ENCODE measurements around the gene PLCD3.

PLCD3 gene

GRCh38 chr17:45132320-45132571, at the start of gene PLCD3:
Gene PLCD3 (minus strand): TSS chr17:45132515. CDS start chr17:45132410, 105 bp downstream.
- no peak for DNase-seq (ENCODE audit: low read depth in 2 of 2)

GRCh38 chr17:45177563-45177962, 45.2 kb upstream of the PLCD3 start:
- DNase-seq (ENCODE audit: low read depth in 2 of 2): no peak

GRCh38 chr17:45175759-45176115, 43.4 kb upstream of the PLCD3 start:
- DNase-seq (ENCODE audit: low read depth in 2 of 2): no peak

DNA sequence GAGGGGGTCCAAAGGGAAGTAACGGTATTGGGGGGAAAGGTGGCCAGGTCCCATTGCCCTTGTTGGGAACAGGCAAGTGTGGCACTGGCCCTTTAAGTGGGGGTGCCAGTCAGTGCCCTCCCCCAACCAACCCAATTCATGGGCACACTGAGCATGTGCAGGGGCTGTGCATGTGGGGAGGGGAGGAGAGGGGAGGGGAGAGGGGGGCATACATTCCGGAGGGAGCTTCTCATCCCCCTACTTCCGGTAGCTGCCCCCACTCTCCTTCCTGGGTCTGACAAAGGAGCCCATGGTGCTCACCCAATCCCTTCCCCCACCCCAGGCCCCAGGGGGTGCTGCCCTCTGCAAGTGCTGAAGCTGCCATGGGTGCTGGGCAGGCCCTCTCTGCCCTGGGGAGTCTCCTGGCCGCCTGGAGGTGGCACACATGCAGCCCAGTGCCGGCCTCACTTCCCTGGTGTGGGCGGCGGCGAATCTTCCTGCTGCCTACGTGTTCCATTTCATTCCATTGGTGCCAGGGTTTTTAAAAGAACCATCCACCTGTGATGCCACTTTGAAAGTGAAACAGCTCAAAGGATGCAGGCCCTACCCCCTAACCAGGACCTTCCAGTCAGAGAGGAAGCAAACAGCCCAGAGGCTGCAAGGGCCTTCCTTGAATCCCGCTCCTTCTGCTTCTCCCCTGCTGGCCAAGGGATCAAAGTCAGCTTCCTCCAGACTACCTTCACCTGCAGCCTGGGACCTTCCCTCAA, 40.4 kb upstream of the PLCD3 start:
- peak in 1 of 2 experiments; percentile 53 for DNase-seq (ENCODE audit: low read depth in 2 of 2)

DNA sequence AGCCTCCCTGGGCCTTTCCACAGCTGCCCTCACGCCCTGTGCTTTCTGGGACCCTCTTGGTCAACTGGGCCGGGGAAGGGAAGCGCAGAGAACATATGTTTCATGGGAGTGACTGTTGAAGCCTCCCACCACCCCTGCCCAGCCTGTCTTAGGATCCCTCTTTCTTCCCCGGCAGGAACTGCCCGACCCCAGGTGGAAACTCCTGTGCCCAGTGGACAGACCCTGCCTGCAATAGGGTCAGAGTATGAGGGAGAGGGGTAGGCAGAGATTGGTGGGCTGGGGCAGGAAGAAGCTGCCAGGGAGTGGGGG, 39.9 kb upstream of the PLCD3 start:
- no peak for DNase-seq (ENCODE audit: low read depth in 2 of 2)

- DNase-seq (ENCODE audit: low read depth in 2 of 2): no peak
Measured at GRCh38 chr17:45171338-45172231, 39.3 kb upstream of the PLCD3 start.

GRCh38 chr17:45170931-45171337, 38.6 kb upstream of the PLCD3 start:
- no peak for DNase-seq (ENCODE audit: low read depth in 2 of 2)

DNA sequence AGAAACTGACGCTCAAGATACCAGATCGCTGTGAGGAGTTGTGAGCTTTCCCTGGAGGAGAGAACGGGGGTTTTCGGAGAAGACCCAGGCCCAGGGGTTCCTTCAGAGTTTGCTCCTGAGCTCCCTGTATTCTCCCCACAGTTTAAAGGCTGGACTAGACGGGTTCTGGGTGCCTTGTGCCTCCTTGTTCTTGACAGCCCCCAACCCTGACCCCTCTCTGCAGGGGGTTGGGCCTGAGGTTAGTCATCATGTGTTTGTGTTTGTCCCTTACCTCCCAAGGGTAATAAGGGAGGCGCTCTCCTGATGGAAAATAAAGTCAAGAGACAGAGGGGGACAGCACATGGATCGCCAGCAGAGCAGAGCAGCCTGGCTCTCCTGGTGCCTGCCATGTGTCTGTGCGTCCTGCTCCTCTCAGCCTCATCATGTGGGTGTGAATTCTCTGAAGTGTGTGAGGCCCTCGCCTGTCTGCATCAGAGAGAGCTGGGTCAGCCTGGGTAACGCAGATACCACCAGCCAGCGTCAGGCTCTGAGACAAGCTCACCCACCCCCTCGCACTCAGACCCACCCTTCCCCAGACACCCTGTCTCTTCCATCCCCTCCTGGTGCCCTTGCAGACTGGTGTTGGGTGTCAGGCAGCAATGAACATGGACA, 38.1 kb upstream of the PLCD3 start:
- no peak for DNase-seq (ENCODE audit: low read depth in 2 of 2)

- no peak for DNase-seq (ENCODE audit: low read depth in 2 of 2)
Measured at GRCh38 chr17:45168991-45169752, 36.9 kb upstream of the PLCD3 start.

DNA sequence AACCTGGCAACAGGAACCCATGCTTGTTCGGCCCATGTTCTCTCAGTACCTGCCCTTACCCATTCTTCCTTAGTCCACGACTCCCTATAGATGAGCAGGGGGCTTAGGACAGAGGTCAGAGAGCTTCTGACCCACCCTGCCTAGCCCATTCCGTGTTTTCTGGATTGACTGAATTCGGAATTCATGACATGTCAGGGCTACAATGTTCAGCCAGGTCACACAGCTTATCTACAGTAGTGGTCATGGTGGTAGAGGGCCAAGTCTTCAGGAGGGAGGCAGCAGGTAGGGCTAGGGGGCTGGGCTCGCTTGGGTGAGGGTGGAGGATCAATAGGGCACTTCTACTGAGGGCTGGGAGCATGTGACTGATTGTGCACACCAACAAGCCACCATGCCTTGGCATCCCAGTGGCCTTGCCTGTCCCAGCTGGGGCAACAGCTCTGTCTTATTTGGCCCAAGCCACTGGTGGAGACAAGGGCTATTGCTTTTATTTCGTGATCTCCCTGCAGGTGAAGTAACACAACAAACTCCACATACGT, 32.5 kb upstream of the PLCD3 start:
- DNase-seq (ENCODE audit: low read depth in 2 of 2): no peak

- no peak for DNase-seq (ENCODE audit: low read depth in 2 of 2)
Measured at GRCh38 chr17:45162025-45162687, 29.8 kb upstream of the PLCD3 start.

DNA sequence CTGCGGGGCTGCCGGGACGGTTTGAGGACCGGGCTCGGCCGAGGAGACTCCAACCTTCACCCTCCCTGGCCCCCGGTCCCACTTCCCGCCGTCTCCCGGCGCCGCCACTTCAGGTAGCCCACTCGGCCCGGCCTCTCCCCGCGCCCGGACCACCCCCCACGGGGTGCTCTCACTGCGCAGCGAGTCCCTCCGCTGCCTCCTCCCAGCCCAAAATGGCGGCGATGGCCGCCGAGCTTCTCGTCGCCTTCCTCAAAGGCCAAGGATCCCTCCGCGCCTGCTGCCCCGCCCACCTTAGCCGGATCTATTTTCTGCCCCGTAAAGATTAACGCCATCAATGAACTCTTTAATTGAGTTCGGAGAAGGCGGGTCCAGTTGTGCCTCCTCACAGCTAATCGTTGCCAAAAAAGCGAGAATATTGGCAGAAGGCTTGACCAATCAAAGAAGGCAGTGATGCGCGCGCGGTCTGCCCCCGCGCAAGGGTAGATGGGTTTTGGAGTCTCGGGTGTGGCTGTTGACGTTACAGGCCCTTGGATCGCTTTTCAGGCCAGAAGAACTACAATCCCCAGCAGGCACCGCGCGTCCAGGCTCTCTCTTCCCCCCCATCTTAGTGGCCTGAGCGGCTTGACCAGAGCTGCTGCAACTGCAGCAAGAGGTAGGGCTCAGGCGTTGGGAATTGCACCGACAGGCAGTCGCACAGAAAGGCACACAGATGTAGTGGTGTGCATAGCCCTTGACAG, 29.1 kb upstream of the PLCD3 start, which contains the start of gene HEXIM2:
Gene HEXIM2 (plus strand): TSS at position 588 of the 737 bp plus-strand sequence. CDS start 919 bp downstream, outside the sequence.
- DNase-seq (ENCODE audit: low read depth in 2 of 2): peak; percentile 100

- no peak for DNase-seq (ENCODE audit: low read depth in 2 of 2)
Measured at GRCh38 chr17:45160447-45161287, 28.4 kb upstream of the PLCD3 start.

DNA sequence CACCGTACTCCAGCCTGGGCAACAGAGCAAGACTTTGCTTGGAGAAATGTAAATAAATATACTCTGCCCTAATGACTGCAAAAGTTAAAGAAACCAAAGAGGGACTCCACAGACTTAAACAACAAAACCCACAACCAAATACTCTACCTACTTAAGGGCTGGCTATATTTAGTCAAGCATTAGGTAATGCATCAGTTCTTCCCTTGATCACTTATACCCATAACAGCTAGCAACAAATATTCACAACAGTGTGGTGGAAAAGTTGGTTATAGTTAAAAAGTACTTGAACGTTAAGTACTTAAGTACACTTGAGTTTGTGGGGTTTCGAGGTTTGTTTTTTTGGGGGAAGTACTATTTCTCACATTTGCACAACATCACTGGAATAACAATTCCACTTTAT, 23.9 kb upstream of the PLCD3 start:
- no peak for DNase-seq (ENCODE audit: low read depth in 2 of 2)

DNA sequence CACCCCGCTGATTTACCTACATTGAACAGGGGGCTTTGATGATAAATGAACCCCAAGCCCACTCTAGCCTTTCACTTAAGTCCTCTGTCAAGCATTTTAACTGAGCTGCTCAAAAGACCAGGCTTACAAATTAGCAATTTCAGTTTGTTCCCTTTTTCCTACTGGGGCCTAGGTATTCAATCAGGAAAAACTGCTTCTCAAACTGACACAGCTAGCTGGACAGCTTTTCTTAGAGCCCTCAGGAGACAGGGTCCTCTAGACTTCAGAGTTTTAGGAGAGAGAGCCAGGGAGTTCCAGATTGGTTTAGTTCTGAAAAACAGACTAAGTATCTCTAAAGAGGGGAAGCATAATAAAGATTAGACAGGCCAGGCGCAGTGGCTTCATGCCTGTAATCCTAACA, 23.2 kb upstream of the PLCD3 start:
- no peak for DNase-seq (ENCODE audit: low read depth in 2 of 2)

- no peak for DNase-seq (ENCODE audit: low read depth in 2 of 2)
Measured at GRCh38 chr17:45155029-45155428, 22.7 kb upstream of the PLCD3 start.

DNA sequence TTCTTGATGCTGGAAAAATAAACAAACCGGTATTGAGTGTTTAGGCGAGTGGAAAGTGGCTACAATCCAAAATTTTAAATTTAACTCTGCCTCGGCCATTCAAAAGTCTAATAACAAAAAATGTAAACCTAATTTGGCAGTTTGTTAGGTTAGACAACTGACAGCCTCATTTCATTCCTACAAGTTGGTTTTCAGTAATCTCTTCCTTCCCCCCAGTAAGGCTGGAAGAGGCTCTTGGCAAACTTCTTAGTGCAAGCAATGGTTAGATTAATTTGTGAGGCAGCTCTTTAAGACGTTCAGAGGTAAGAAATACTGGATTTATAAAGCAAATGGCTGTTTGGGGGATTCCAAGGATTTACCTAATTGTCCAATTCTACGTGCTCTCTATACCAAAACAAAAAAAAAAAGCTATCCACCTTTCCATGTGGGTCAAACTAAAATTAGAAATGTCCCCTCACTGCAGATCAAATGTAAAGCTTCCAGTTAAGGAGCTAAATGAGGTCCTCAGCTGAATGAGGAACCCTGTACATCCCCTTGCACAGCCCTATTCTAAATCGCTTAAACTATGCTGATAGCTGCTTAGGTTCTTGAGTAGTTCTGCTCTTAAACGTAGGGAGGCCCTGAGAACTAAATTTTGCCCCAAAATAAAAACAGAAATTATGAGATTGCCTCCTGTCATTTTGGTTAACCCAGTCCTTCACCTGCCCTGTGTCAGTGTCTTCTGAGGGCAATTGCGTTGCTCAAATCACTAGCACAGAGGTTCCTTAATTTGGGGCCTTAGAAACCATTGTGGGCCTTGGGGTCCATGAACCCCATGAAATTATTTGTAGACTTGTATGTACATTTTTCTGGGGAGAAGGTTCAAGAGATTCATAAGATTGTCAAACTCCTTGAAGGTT, 18.8 kb upstream of the PLCD3 start:
- DNase-seq (ENCODE audit: low read depth in 2 of 2): no peak

Measured in fibroblast of skin of left biceps (primary cell).